Measurements from ENCODE around the gene GPC2.
A peak's percentile ranks its signal among the peaks of the same experiment; 100 is the strongest.
"Not testable (repeated sequence)": the region's sequence is repeated elsewhere in the genome, so short reads cannot be mapped to it uniquely, and the experiment has no call there.

The GPC2 gene

GRCh38 chr7:100152404-100152803 lies 24.8 kb downstream of the GPC2 start:
- no peak for DNase-seq (ENCODE audit: low read depth)

DNA sequence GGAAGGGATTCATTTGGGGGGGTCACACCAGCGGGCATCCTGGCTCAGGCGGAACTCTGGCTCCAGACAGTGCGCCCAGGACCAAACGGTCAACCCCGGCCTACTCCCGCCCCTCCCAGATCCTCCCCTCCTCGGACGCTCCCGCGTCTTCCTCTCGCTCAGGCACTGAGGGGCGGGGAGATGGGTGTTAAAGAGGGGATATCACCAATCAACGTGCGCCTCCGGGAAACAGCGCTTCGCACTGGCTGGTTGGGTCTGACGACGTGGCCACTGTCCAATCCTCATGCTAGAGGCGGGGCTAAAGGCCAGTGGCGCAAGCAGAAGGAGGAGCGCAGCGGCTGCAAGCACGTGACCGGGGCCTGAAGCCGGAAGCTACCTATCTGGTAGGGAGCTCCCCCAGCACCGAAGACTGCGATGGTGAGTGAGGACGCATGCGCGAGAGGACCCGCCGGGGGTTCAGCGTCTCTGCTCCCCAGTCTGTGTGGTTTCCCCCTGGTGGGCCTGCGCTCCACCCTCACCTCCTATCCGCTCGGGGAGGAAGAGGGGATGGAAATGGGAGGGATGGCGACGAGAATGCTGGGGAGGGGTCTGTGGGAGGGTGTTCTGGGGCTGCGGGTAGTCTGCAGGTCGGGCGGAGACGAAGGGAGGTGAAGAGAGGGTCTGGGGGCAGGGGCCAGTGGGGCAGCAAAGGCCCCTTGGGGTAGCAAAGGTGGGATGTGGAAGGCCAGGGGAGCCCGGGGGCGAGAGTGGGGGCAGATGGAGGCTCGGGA lies 28.4 kb downstream of the GPC2 start, which contains the start of gene LAMTOR4:
Gene LAMTOR4 (plus strand): TSS at position 360 of the 770 bp plus-strand sequence. CDS start 55 bp downstream, at position 415.
- peak; percentile 95 for DNase-seq (ENCODE audit: low read depth)

DNA sequence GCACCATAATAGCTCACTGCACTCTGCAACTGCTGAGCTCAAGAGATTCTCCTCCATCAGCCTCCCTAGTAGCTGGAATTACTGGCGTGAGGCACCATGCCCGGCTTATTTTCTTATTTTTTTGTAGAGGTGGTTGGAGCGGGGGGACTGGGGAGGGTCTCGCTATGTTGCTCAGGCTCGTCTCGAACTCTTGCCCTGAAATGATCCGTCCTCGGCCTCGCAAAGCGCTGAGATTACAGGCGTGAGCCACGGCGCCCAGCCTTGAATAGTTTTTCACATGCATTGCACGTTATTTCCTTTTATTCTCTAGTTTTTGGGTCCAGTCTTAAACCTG lies 29.0 kb downstream of the GPC2 start:
- no peak for DNase-seq (ENCODE audit: low read depth)

- DNase-seq (ENCODE audit: low read depth) = no peak
These were observed 29.9 kb downstream of the GPC2 start for GRCh38 chr7:100147278-100147677.

GRCh38 chr7:100146350-100146749 lies 30.8 kb downstream of the GPC2 start:
- not testable (repeated sequence) for DNase-seq (ENCODE audit: low read depth)

DNA sequence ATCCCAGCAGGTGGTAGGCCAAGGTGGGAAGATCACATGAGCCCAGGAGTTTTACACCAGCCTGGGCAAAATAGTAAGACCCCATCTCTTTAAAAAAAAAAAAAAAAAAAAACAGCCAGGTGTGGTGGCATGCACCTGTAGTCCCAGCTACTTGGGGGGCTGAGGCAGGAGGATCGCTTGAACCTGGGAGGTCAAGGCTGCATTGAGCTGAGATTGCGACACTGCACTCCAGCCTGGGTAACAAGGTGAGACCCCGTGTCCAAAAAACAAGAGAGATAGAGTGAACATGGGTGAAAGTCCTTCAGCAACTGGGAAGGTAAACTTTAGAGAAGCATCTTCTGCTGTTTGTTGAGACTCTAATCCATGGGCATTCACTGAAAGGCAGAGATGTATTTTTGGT lies 34.7 kb downstream of the GPC2 start:
- no peak for DNase-seq (ENCODE audit: low read depth)

DNA sequence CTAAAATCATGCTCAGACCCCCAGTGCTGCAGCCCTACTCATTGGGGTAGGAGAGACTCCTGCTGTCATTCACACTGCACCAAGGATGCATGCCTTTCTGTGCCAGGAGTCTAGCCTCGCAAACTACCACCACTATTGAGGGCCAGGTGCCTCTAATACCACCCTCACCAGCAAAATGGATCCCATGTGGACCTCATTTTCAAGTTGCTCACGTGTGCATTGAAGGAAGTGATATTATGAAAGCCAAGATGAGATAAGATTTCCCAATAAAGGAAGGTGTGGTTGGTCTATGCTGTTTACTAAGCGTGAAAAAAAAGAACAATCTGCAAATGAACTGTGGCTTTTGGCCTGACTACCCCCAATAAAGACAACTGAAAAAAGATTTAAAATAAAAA lies 35.6 kb downstream of the GPC2 start:
- DNase-seq (ENCODE audit: low read depth) = no peak

DNA sequence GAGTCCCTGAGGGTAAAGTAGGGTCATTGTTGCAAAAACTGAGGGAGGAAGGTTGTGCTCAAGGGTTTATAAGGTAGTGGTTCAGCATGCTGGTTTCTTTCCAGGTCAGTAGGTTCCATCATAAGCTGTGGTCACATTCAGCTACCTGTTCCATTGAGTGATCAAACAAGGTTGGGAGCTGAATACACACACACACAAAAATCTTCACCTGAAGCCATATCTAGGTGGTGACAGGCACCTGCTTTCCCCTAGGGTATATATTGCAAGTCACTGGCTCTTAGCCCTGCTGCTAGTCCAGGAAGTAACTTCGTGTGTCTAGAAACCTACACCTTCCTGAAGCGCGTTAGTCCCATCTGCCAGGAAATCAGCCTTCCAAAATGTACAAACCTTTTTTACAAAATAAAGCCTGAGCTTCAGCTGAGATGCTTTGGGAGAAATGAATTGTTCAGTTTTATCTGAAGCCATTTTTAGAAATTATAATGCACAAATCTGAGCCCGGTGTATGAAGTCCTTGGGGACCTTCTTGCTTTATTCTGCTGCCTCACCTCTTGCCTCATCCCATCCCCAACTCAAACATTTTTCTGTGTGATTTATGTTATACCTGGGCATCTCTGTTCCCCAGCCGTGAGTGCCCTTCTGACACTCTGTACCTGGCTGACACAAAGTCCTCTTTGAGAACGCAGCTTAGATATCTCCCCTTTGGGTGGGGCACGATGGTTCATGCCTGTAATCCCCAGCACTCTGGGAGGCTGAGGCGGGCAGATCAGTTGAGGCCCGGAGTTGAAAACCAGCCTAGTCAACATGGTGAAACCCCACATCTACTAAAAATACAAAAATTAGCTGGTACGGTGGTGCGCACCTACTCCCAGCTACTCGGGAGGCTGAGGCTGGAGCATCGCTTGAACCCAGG lies 39.1 kb downstream of the GPC2 start:
- no peak for DNase-seq (ENCODE audit: low read depth)

DNA sequence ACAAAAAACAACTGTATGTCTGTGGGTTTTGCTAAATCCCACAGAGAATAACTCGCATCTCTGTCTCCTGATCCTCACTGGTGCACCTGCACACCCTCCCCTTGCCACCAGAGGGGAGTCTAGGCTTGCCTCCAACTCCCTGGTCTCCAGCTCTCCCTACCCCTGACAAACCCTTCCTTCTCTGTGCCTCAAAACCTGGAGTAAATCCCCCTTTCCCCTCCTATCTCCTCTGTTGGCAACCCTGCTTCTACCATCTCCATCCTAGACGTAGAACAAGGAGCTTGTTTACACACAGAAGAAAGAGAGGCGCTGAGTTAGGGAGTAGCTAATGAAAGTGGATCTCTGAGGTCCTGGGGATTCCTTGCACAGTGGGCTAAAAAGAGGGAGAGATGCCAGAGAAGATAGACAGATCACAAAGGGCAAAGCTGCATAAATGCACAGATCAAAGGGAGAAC lies 44.5 kb downstream of the GPC2 start:
- no peak for DNase-seq (ENCODE audit: low read depth)

GRCh38 chr7:100132126-100132525 lies 45.1 kb downstream of the GPC2 start:
- DNase-seq (ENCODE audit: low read depth) = no peak

DNA sequence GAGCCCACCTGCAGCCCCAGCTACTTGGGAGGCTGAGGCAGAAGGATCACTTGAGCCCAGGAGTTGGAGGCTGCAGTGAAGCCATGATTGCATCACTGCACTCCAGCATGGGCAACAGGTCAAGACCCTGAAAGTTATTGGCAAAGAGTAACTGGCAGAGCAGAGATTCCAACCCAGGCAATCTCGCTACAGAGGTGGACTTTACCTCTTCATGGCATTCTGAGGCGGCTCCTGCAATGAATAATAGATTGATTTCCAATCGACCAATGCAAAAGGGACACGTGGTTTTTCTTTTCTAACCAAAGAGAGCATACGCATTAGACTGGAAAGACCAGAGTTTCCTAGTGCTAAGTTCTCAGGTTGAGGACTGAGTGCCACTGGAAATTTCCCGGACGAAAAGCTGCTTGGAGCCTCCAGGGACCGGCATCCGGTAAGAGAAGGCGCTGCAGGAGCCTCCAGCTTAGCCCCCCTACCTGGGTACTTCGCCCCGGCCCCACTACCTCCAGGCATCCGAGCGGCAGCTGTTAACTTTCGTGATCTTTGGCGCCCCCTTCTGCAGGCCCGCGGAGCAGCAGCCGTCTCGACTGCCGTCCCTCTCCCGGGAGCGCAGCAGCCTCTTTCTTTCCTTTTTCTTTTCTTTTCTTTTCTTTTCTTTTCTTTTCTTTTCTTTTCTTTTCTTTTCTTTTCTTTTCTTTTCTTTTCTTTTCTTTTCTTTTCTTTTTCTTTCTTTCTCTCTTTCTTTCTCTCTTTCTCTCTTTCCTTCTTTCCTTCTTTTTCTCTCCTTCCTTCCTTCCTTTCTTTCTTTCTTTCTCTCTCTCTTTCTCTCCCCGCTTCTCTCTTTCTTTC lies 46.4 kb downstream of the GPC2 start:
- DNase-seq (ENCODE audit: low read depth) = peak; percentile 80

- not testable (repeated sequence) for DNase-seq (ENCODE audit: low read depth)
These were observed 47.0 kb downstream of the GPC2 start for GRCh38 chr7:100130220-100130607.

DNA sequence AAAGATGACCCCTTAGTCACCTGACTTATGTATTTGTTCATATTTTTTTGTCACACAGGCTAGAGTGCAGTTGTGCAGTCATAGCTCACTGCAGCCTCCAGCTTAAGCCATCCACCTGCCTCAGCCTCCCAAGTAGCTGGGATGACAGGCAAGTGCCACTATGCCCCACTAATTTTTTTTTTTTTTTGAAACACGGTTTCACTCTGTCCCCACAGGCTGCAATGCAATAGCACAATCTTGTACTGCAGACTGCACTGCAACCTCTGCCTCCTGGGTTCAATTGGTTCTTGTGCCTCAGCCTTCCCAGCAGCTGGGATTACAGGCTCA lies 48.6 kb downstream of the GPC2 start:
- no peak for DNase-seq (ENCODE audit: low read depth)

GRCh38 chr7:100127866-100128636 lies 49.1 kb downstream of the GPC2 start:
- DNase-seq (ENCODE audit: low read depth) = no peak

DNA sequence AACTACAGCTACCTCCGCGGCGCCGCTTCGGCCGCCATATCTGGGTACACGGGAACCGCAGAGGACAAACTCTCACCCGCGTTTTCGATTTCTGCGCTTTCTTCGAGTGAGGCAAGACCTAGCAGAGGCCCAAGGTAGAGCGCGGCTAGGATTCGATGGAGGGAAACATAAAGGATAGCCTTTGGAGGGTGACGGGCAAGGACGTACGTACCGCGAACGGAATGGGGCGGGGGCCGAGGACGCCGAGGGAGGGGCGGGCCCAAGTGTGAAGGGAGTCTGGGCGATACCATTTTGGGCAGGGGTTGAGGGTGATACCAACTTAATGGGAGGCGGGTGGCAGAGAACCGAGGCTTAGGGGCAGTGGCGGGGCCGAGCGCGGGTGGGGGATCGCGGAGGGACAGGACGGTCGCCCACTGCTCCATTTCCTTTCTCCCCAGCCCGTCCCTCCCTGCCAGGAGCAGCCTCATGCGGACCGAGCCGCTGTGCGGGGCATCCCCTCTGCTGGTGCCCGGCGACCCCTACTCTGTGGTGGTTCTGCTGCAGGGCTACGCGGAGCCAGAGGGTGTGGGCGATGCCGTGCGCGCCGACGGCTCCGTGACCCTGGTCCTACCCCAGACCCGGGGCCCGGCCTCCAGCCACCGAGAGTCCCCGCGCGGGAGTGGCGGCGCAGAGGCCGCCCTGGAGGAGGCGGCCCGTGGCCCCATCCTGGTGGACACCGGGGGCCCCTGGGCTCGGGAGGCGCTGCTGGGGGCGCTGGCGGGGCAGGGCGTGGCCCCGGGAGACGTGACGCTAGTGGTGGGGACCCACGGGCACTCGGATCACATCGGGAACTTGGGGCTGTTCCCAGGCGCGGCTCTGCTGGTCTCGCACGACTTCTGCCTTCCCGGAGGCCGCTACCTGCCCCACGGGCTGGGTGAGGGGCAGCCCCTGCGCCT lies 50.0 kb downstream of the GPC2 start, which contains the start of gene MBLAC1:
Gene MBLAC1 (plus strand): TSS at position 37 of the 935 bp plus-strand sequence. CDS start 429 bp downstream, at position 466.
- peak; percentile 82 for DNase-seq (ENCODE audit: low read depth)

DNA sequence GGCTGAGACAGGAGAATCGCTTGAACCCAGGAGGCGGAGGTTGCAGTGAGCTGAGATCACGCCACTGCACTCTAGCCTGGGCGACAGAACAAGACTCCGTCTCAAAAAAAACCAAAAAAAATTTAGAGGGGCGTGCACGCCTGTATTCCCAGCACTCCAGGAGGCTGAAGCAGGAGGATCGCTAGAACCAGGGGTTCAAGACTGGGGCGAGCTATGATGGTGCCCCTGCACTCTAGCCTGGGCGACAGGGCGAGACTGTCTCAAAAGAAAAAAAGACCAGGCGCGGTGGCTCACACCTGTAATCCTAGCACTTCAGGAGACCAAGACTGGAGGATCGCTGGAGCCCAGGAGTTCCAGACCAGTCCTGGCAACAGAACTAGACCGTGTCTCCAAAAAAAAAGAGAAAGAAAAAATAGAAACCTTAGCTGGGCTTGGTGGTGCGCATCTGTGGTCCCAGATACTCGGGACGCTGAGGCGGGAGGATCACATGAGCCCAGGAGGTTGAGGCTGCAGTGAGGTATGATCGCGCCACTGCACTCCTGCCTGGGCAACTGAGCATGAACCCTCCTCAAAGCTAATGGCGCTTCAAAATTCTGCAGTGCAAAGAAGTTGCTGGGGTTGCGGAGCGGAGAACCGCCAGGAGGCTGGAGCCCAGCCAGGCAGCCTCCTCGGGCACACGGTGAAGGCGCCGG lies 50.8 kb downstream of the GPC2 start:
- DNase-seq (ENCODE audit: low read depth) = no peak

DNA sequence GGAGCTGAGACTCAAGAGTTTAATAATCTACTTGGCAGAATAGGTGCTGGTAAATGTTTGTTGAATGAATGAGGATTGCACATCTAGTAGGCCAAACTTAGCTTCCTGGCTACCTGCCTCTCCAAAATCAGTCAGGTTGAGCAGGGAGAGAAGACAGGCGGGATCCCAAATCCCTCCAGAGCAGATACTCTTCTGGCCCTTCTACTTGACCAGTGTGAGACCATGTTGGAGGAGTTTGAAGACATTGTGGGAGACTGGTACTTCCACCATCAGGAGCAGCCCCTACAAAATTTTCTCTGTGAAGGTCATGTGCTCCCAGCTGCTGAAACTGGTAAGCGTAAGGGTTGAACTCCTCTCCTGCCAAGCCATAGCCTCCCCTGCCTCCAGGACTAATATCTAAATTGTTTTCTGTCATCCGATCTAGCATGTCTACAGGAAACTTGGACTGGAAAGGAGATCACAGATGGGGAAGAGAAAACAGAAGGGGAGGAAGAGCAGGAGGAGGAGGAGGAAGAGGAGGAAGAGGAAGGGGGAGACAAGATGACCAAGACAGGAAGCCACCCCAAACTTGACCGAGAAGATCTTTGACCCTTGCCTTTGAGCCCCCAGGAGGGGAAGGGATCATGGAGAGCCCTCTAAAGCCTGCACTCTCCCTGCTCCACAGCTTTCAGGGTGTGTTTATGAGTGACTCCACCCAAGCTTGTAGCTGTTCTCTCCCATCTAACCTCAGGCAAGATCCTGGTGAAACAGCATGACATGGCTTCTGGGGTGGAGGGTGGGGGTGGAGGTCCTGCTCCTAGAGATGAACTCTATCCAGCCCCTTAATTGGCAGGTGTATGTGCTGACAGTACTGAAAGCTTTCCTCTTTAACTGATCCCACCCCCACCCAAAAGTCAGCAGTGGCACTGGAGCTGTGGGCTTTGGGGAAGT lies 52.6 kb downstream of the GPC2 start:
- no peak for DNase-seq (ENCODE audit: low read depth)

DNA sequence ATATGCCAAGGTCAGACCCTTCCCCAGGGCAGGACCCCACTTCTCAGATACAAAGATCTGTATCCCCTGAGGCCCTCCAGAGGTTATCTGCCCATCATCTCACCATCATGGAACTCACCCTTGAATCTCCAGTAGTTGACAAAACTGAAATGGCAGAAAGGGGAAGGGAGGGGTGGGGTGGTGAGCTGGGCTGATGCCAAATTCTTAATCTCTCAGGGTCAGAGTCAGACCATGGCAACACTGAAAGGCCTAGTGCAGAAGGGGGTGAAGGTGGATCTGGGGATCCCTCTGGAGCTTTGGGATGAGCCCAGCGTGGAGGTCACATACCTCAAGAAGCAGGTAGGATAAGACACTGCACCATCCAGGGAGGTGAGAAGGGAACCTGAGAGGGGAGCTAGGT lies 54.6 kb downstream of the GPC2 start:
- no peak for DNase-seq (ENCODE audit: low read depth)

- DNase-seq (ENCODE audit: low read depth) = no peak
These were observed 55.1 kb downstream of the GPC2 start for GRCh38 chr7:100122067-100122466.
